ENCODE measurements around the gene ILF2. TPM values are rescaled to one million over a fixed set of nuclear protein-coding genes. Genes with fewer than 3 reads are reported as not detected.

The ILF2 gene
- total RNA-seq, 3 donors from 2014 or later: 78.4 to 126 (median 81.3) TPM

DNA sequence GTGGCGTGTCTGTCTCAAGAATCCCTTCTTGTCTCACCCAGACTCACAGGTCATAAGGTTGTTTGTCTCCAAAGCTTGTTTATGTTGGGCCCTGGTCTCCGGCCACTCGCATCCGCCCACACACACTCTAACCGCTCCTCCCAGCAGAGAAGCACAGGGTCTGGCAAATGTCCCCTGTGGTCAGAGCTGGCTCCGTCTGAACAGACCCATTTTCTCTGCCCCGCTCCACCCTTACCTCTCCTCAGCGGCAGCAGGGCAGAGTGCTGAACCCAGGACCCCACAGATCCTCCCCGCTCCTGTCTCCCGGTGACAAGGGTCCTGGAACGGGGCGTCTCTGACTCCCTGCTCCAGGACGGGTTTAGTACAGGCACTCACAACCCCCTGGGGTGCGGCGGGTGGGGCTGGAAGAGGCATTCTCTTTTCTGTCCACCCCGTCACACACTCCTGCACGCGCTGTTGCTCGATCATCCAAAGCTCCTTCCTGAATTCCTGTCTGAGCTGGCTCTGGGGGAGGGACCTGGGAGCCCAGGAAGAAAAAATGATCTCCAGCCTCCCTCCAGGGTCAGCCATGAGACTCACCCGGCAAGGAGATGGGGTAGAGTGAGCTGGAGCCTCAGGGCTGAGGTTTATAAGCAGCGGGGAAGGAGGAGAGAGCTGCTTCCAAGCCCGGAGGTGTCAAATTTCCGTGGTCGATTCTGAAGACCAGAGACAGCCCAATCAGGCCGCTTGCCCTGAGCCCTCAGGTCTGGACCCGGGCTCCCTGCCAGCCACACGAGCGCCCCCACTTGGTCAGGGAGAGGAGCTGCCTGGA, 43.7 kb downstream of the ILF2 start, which contains the start of gene S100A13:
Gene S100A13, minus strand, starts transcription at position 602 of the 811 bp plus-strand sequence. CDS start 1,033 bp downstream, outside the sequence.
- Histone ChIP-seq H3K36me3 (ENCODE audit: low read depth) (no peaks in the 10 kb centered on the region), H3K4me1 (ENCODE audit: low read depth) (peaks cover 16% of the 10 kb centered on the region), H3K4me3 (peak within 1 kb of the TSS; percentile 17), H3K9me3 (no peaks in the 10 kb centered on the region)
- TF ChIP-seq, protein P1, sequence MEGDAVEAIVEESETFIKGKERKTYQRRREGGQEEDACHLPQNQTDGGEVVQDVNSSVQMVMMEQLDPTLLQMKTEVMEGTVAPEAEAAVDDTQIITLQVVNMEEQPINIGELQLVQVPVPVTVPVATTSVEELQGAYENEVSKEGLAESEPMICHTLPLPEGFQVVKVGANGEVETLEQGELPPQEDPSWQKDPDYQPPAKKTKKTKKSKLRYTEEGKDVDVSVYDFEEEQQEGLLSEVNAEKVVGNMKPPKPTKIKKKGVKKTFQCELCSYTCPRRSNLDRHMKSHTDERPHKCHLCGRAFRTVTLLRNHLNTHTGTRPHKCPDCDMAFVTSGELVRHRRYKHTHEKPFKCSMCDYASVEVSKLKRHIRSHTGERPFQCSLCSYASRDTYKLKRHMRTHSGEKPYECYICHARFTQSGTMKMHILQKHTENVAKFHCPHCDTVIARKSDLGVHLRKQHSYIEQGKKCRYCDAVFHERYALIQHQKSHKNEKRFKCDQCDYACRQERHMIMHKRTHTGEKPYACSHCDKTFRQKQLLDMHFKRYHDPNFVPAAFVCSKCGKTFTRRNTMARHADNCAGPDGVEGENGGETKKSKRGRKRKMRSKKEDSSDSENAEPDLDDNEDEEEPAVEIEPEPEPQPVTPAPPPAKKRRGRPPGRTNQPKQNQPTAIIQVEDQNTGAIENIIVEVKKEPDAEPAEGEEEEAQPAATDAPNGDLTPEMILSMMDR (IDR thresholded peaks at IDR 0.05): peak; percentile 69
- ATAC-seq (peak; percentile 84), DNase-seq (peak; percentile 75 to 88 (median 86))
- intact Hi-C loops (cut with DNase I, micrococcal nuclease): no loop called here

DNA sequence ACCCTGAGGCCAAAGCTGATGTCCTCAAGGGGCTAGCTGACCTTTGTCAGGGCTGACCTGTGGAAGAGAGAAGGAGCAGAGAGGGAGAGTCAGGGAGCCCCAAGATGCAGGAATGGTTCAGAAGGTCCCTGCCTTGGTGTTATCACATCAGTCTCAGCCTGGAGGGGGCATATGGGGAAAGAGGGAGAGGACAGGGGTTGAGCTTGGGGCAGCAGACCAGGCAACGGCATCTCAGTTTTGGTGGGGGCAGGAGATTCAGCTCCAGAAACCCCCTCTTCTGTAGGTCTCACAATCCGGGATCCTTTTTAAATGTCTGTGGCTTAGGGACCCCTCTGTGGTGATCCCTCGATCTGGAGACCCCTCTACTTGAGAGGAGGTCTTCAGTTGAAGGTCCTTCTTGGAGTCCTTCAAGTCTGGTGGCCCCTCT, 44.3 kb downstream of the ILF2 start:
- no peaks in the 10 kb centered on the region for H3K36me3 ChIP-seq (ENCODE audit: low read depth)
- H3K4me3 ChIP-seq: peak overlapping the region; percentile 17
- no peaks in the 10 kb centered on the region for H3K9me3 ChIP-seq
- intact Hi-C loops (cut with DNase I, micrococcal nuclease): no loop called here
- ATAC-seq (no peak), DNase-seq (no peak)
- TF ChIP-seq, protein P1 (IDR thresholded peaks at IDR 0.05): no peak
- H3K4me1 ChIP-seq (ENCODE audit: low read depth): peaks cover 16% of the 10 kb centered on the region

DNA sequence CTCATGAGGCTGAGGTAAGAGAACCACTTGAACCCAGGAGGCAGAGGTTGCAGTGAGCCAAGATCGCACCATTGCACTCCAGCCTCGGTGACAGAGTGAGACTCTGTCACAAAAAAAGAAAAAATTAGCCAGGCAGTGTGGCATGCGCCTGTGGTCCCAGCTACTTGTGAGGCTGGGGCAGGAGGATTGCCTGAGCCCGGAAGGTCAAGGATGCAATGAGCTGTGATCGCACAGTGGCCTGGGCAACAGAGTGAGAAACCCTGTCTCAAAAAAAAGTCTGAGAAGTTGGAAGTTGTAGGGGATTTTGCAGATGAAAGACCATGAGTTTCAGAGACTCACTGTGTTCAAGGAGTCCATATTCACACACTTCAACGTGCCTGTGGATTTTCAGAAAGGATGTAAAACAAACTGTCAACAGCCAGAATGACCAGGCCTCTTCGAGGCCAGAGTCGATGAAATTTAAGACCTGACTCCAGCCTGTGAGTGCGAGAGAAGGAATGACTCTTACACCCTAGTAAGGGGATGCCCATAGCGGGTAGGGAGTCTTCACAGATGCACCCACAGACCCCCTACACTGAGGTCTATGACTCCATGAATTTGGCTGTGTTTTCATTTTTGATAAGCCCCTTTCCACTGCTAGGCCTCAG, 45.7 kb downstream of the ILF2 start:
- no peak for ATAC-seq
- intact Hi-C loops (cut with DNase I, micrococcal nuclease): no loop called here
- no peak overlapping the region for H3K4me3 ChIP-seq

DNA sequence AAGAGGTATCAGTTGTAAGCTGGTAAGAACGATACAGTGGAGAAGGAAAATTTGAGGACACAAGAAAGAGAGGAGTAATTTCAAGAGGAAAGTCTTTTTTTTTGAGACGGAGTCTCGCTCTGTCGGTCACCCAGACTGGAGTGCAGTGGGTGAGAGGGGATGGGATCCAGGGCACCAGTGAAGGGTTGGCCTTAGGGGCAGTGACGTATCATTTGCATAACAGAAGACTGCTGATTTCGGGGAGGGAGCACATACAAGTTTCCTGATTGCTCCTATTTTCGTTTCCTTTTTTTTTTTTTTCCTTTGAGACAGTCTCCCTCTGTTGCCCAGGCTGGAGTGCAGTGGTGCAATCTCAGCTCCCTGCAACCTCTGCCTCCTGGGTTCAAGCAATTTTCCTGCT, 47.7 kb downstream of the ILF2 start:
- TF ChIP-seq, protein P1 (IDR thresholded peaks at IDR 0.05): no peak
- intact Hi-C loops (cut with DNase I, micrococcal nuclease): no loop called here
- ATAC-seq (no peak), DNase-seq (no peak)
- no peaks in the 10 kb centered on the region for H3K9me3 ChIP-seq
- peaks cover 8% of the 10 kb centered on the region for H3K4me1 ChIP-seq (ENCODE audit: low read depth)
- H3K4me3 ChIP-seq: no peak overlapping the region
- no peaks in the 10 kb centered on the region for H3K36me3 ChIP-seq (ENCODE audit: low read depth)

More for the DNA sequence above, 45.7 kb downstream of the ILF2 start:
- Histone ChIP-seq H3K4me1 (ENCODE audit: low read depth) (peaks cover 8% of the 10 kb centered on the region), H3K36me3 (ENCODE audit: low read depth) (no peaks in the 10 kb centered on the region), H3K9me3 (no peaks in the 10 kb centered on the region)
- DNase-seq: peak in 1 of 3 donors; percentile 19
- TF ChIP-seq, protein P1 (IDR thresholded peaks at IDR 0.05): no peak

DNA sequence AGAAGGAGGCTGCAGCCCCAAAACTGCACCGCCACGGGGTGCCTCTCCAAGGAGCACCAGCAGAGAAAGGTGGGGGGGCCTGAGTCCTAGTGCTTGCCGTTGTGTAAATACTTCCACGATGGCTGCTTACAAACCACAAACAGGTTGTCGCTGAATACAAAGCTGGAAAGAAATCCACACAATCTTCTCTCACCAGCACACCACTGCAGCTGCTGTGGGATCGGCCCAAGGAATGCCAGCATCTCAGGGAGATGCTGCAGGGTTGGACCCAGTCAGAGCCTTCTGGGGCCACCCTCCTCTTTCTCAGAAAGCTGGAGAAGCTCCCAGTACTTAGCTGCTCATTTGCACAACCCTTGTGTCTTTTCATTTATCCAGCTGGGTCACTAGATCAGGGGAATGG, 51.6 kb downstream of the ILF2 start:
- H3K4me3 ChIP-seq: no peak overlapping the region
- TF ChIP-seq, protein P1 (IDR thresholded peaks at IDR 0.05): no peak
- no peaks in the 10 kb centered on the region for H3K9me3 ChIP-seq
- peaks cover 17% of the 10 kb centered on the region for H3K4me1 ChIP-seq (ENCODE audit: low read depth)
- intact Hi-C loops (cut with DNase I, micrococcal nuclease): no loop called here
- DNase-seq (peak in 2 of 3 donors; percentile 9 to 24), ATAC-seq (no peak)
- H3K36me3 ChIP-seq (ENCODE audit: low read depth): no peaks in the 10 kb centered on the region

Data from mucosa of descending colon (tissue), 3 donors.